Upper lobe of left lung (tissue), 6 donors: Measurements from ENCODE around the gene CLDN14. TPM values are rescaled to one million over a fixed set of nuclear protein-coding genes. Genes with fewer than 3 reads are reported as not detected.

ENCODE experiments used
- ATAC-seq, 2 donors: fragments of 200-7000 bp; cut with Tn5 transposase; one replicate each; pipeline ENCODE4 v1.9.1; 2022; ENCODE audit warnings: mild to moderate bottlenecking in 2 of 2, moderate library complexity in 2 of 2; ENCODE audit not compliant: low FRiP score in 2 of 2
- DNase-seq, 2 donors: peaks; one replicate each; pipeline ENCODE4 v3.0.0-alpha.2; 2019 to 2020
- H3K27ac ChIP-seq, 4 donors: fragments of 200-600 bp; sonication (generic); one replicate each; pipeline ENCODE4 v1.5.1; 2016 to 2019
- H3K27me3 ChIP-seq, 4 donors: fragments of 200-600 bp; sonication (generic); one replicate each; pipeline ENCODE4 v1.5.1; 2017 to 2019
- H3K36me3 ChIP-seq, 4 donors: fragments of 200-600 bp; sonication (generic); one replicate each; pipeline ENCODE4 v1.5.1; 2016 to 2019
- H3K4me1 ChIP-seq, 4 donors: fragments of 200-600 bp; sonication (generic); one replicate each; pipeline ENCODE4 v1.5.1; 2018 to 2019
- H3K4me3 ChIP-seq, 4 donors: fragments of 200-600 bp; sonication (generic); one replicate each; pipeline ENCODE4 v1.5.1; 2017 to 2019; ENCODE audit warnings: mild to moderate bottlenecking in 2 of 4, moderate library complexity in 1 of 4
- H3K9me3 ChIP-seq, 4 donors: fragments of 200-600 bp; sonication (generic); one replicate each; pipeline ENCODE4 v1.5.1; 2018 to 2019
- EP300 ChIP-seq, 4 donors: sonication (generic); formaldehyde crosslinking; IDR thresholded peaks; one replicate each; pipeline ENCODE4 v1.5.1; 2017; ENCODE audit warnings: antibody characterized with exemption in 4 of 4, control low read depth in 2 of 4
- POLR2A ChIP-seq, 4 donors: fragments of 450-650 bp; IDR thresholded peaks; one replicate each; pipeline ENCODE4 v1.5.1; 2016 to 2017; ENCODE audit warnings: antibody characterized with exemption in 4 of 4, mild to moderate bottlenecking in 2 of 4
- POLR2AphosphoS5 ChIP-seq, 2 donors: sonication (generic); formaldehyde crosslinking; IDR thresholded peaks; one replicate each; pipeline ENCODE4 v1.5.1; 2017; ENCODE audit warnings: antibody characterized with exemption in 2 of 2
- WGBS, 2 donors: methylation state at CpG; one replicate each; pipeline ENCODE4 v1.1.5; 2017 to 2018; 5-methylcytosine and 5-hydroxymethylcytosine counted together
- total RNA-seq, 6 donors: library from RNA; depleted of rRNA in 4 of 6; stranded (reverse); fragments of >200 nt in 4 of 6; gene quantifications; one replicate each; pipeline versions ENCODE4 v1.1.0 to v1.2.1, GENCODE V29; 2016 to 2021
- TF ChIP-seq, protein P1 (sequence below), 6 experiments: fragments of 450-650 bp in 4 of 6; fragments of 200-600 bp in 2 of 6; sonication (generic) in 2 of 6; IDR thresholded peaks; one replicate each; pipeline ENCODE4 v1.5.1; 2016 to 2019; ENCODE audit warnings: antibody characterized with exemption in 6 of 6
- donor health status: DM: no; HTN: no; CAD: no; lungs with moderate emphysema.
- donor health status: DM: no; HTN: yes; CAD: no; lungs with severe emphysema.

CLDN14 gene, protein sequence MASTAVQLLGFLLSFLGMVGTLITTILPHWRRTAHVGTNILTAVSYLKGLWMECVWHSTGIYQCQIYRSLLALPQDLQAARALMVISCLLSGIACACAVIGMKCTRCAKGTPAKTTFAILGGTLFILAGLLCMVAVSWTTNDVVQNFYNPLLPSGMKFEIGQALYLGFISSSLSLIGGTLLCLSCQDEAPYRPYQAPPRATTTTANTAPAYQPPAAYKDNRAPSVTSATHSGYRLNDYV
- under 1 TPM in 1 of 6 donors, not detected in 5; 0.47 TPM for total RNA-seq

- Histone ChIP-seq H3K36me3 (no peaks in the 10 kb centered on the region), H3K9me3 (no peaks in the 10 kb centered on the region), H3K4me3 (no peak within 1 kb of the TSS), H3K27me3 (no peaks in the 10 kb centered on the region), H3K27ac (no peak within 1 kb of the TSS), H3K4me1 (no peaks in the 10 kb centered on the region)
- TF ChIP-seq EP300 (IDR thresholded peaks at IDR 0.05): no peak
- peak in 1 of 2 donors; percentile 33 for TF ChIP-seq POLR2AphosphoS5 (IDR thresholded peaks at IDR 0.05)
- ATAC-seq: no peak
- WGBS, 2 donors: 64 to 70% methylated on average over 17 to 22 of the region's 25 CpGs
- DNase-seq: no peak
These were observed at the start of gene CLDN14 for GRCh38 chr21:36479415-36480402. CLDN14 (minus strand) TSS chr21:36480122; CDS start chr21:36461695, 18,427 bp downstream.

- DNase-seq: no peak
These were observed 48.8 kb upstream of the CLDN14 start for GRCh38 chr21:36528716-36529115.

GRCh38 chr21:36527317-36527716 lies 47.4 kb upstream of the CLDN14 start:
- DNase-seq: no peak
- Histone ChIP-seq H3K27me3 (no peaks in the 10 kb centered on the region), H3K4me1 (no peaks in the 10 kb centered on the region), H3K27ac (no peak overlapping the region), H3K4me3 (no peak overlapping the region), H3K9me3 (no peaks in the 10 kb centered on the region), H3K36me3 (no peaks in the 10 kb centered on the region)
- ATAC-seq: no peak
- WGBS, 2 donors: 80 to 90% methylated on average over 6 of the region's 6 CpGs
- no peak for TF ChIP-seq POLR2A (IDR thresholded peaks at IDR 0.05)
- no peak for TF ChIP-seq EP300 (IDR thresholded peaks at IDR 0.05)

More at GRCh38 chr21:36528716-36529115, 48.8 kb upstream of the CLDN14 start:
- H3K4me3 ChIP-seq: no peak overlapping the region
- TF ChIP-seq, protein P1, sequence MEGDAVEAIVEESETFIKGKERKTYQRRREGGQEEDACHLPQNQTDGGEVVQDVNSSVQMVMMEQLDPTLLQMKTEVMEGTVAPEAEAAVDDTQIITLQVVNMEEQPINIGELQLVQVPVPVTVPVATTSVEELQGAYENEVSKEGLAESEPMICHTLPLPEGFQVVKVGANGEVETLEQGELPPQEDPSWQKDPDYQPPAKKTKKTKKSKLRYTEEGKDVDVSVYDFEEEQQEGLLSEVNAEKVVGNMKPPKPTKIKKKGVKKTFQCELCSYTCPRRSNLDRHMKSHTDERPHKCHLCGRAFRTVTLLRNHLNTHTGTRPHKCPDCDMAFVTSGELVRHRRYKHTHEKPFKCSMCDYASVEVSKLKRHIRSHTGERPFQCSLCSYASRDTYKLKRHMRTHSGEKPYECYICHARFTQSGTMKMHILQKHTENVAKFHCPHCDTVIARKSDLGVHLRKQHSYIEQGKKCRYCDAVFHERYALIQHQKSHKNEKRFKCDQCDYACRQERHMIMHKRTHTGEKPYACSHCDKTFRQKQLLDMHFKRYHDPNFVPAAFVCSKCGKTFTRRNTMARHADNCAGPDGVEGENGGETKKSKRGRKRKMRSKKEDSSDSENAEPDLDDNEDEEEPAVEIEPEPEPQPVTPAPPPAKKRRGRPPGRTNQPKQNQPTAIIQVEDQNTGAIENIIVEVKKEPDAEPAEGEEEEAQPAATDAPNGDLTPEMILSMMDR (IDR thresholded peaks at IDR 0.05): no peak
- TF ChIP-seq EP300 (IDR thresholded peaks at IDR 0.05): no peak
- TF ChIP-seq POLR2AphosphoS5 (IDR thresholded peaks at IDR 0.05): no peak
- no peak for TF ChIP-seq POLR2A (IDR thresholded peaks at IDR 0.05)
- no peaks in the 10 kb centered on the region for H3K4me1 ChIP-seq
- H3K27ac ChIP-seq: no peak overlapping the region
- no peaks in the 10 kb centered on the region for H3K36me3 ChIP-seq
- no peaks in the 10 kb centered on the region for H3K27me3 ChIP-seq
- ATAC-seq: no peak
- H3K9me3 ChIP-seq: no peaks in the 10 kb centered on the region
- 86 to 92% methylated on average over 5 to 6 of the region's 6 CpGs for WGBS, 2 donors

- Histone ChIP-seq H3K4me1 (no peaks in the 10 kb centered on the region), H3K4me3 (no peak overlapping the region), H3K27me3 (no peaks in the 10 kb centered on the region), H3K36me3 (no peaks in the 10 kb centered on the region), H3K27ac (no peak overlapping the region), H3K9me3 (no peaks in the 10 kb centered on the region)
- DNase-seq (no peak), ATAC-seq (no peak)
- TF ChIP-seq POLR2AphosphoS5 (IDR thresholded peaks at IDR 0.05): no peak
- no peak for TF ChIP-seq POLR2A (IDR thresholded peaks at IDR 0.05)
- no peak for TF ChIP-seq EP300 (IDR thresholded peaks at IDR 0.05)
- TF ChIP-seq, protein P1 (IDR thresholded peaks at IDR 0.05): no peak
- WGBS, 2 donors: 93 to 100% methylated on average over 4 of the region's 4 CpGs
These were observed 46.2 kb upstream of the CLDN14 start for GRCh38 chr21:36526104-36526503.

GRCh38 chr21:36524477-36524876 lies 44.6 kb upstream of the CLDN14 start:
- DNase-seq (no peak), ATAC-seq (no peak)
- no peaks in the 10 kb centered on the region for H3K9me3 ChIP-seq
- no peaks in the 10 kb centered on the region for H3K36me3 ChIP-seq
- H3K4me1 ChIP-seq: no peaks in the 10 kb centered on the region
- no peak overlapping the region for H3K4me3 ChIP-seq
- no peaks in the 10 kb centered on the region for H3K27me3 ChIP-seq
- TF ChIP-seq, protein P1 (IDR thresholded peaks at IDR 0.05): no peak
- TF ChIP-seq EP300 (IDR thresholded peaks at IDR 0.05): no peak
- no peak for TF ChIP-seq POLR2A (IDR thresholded peaks at IDR 0.05)
- no peak for TF ChIP-seq POLR2AphosphoS5 (IDR thresholded peaks at IDR 0.05)
- H3K27ac ChIP-seq: no peak overlapping the region
- 84 to 92% methylated on average over 5 to 9 of the region's 9 CpGs for WGBS, 2 donors
